Left forelimb (tissue), 1 donor: Measurements from ENCODE around the gene RNU6-7.
A peak's percentile ranks its signal among the peaks of the same experiment; 100 is the strongest.

Experiments used
- DNase-seq: peaks from one replicate; pipeline ENCODE4 v3.0.0-alpha.2; 2018; ENCODE audit warnings: low spot score

The RNU6-7 gene

GRCh38 chr14:32201816-32202490, at the start of gene RNU6-7:
RNU6-7 (plus strand) TSS chr14:32202045.
- peak; percentile 67 for DNase-seq

GRCh38 chr14:32166029-32166428, 35.8 kb upstream of the RNU6-7 start:
- DNase-seq = no peak

GRCh38 chr14:32166924-32167323, 34.9 kb upstream of the RNU6-7 start:
- no peak for DNase-seq

GRCh38 chr14:32167907-32168306, 33.9 kb upstream of the RNU6-7 start:
- DNase-seq = no peak

- DNase-seq = no peak
These were observed 32.7 kb upstream of the RNU6-7 start for GRCh38 chr14:32169191-32169590.

GRCh38 chr14:32171469-32171868, 30.4 kb upstream of the RNU6-7 start:
- DNase-seq = no peak

- no peak for DNase-seq
These were observed 18.4 kb upstream of the RNU6-7 start for GRCh38 chr14:32183151-32184058.

GRCh38 chr14:32185097-32185496, 16.7 kb upstream of the RNU6-7 start:
- DNase-seq = no peak

GRCh38 chr14:32186248-32186647, 15.6 kb upstream of the RNU6-7 start:
- DNase-seq = no peak

- no peak for DNase-seq
These were observed 12.0 kb upstream of the RNU6-7 start for GRCh38 chr14:32189811-32190210.

- no peak for DNase-seq
These were observed 11.2 kb upstream of the RNU6-7 start for GRCh38 chr14:32190673-32191072.

GRCh38 chr14:32192712-32193373, 9.0 kb upstream of the RNU6-7 start:
- no peak for DNase-seq

GRCh38 chr14:32193532-32193931, 8.3 kb upstream of the RNU6-7 start:
- DNase-seq = no peak

GRCh38 chr14:32195636-32196035, 6.2 kb upstream of the RNU6-7 start:
- no peak for DNase-seq

GRCh38 chr14:32197919-32198318, 3.9 kb upstream of the RNU6-7 start:
- DNase-seq = no peak

- DNase-seq = no peak
These were observed 1.3 kb upstream of the RNU6-7 start for GRCh38 chr14:32200368-32201192.

GRCh38 chr14:32201193-32201815, 541 bp upstream of the RNU6-7 start:
- peak; percentile 84 for DNase-seq

GRCh38 chr14:32202491-32202997, 699 bp downstream of the RNU6-7 start:
- no peak for DNase-seq

GRCh38 chr14:32202998-32203882, 1.4 kb downstream of the RNU6-7 start, which contains the start of gene RNU6-8:
RNU6-8 (minus strand) TSS chr14:32203269.
- DNase-seq = peak; percentile 95

GRCh38 chr14:32203928-32204357, 2.1 kb downstream of the RNU6-7 start:
- no peak for DNase-seq
